ENCODE data around the gene MAP2K2. TPM values are rescaled to one million over a fixed set of nuclear protein-coding genes. Genes with fewer than 3 reads are reported as not detected.

Gene MAP2K2
- total and polyA plus RNA-seq, 2 donors (not counting 3 experiments of a cell fraction or from before 2014, with no cell fraction given), result 126 to 171 TPM

- no peak overlapping the region for H3K4me3 ChIP-seq (replicated peaks in 1 of 3; ENCODE audit: insufficient read depth in 1 of 3, low read depth in 1 of 3, low read length in 3 of 3)
- H3K4me1 ChIP-seq (ENCODE audit: control insufficient read depth, extremely low read depth, insufficient read depth, low read length), result no peaks in the 10 kb centered on the region
- H3K9me3 ChIP-seq (replicated peaks; ENCODE audit: control insufficient read depth, insufficient read depth, low read length), result no peaks in the 10 kb centered on the region
- ChIA-PET CTCF (no interaction called here), POLR2A (no interaction called here)
- H3K4me2 ChIP-seq (ENCODE audit: insufficient read depth, low read length), result no peak overlapping the region
- H3K27me3 ChIP-seq (ENCODE audit: control insufficient read depth in 2 of 2, insufficient read depth in 2 of 2, low read length in 2 of 2), result no peaks in the 10 kb centered on the region
- no peaks in the 10 kb centered on the region for H3K79me2 ChIP-seq (ENCODE audit: control insufficient read depth, insufficient read depth, low read length)
- BruUV-seq (replicated peaks), result no TSS peak
- TF ChIP-seq MAX (IDR thresholded peaks at IDR 0.05; ENCODE audit: insufficient read depth, insufficient read length) (no peak), POLR2A (IDR thresholded peaks at IDR 0.05; ENCODE audit: low read depth, low read length) (no peak), GATA2 (IDR thresholded peaks at IDR 0.05; ENCODE audit: insufficient read depth, insufficient read length, low read depth, low read length) (no peak), CTCF (IDR thresholded peaks at IDR 0.05; ENCODE audit: extremely low read depth in 1 of 2, insufficient read depth in 1 of 2, low read depth in 1 of 2, low read length in 2 of 2) (no peak), EZH2 (IDR thresholded peaks at IDR 0.05; ENCODE audit: borderline replicate concordance, low read depth, low read length, severe bottlenecking) (no peak), MYC (IDR thresholded peaks at IDR 0.05; ENCODE audit: low read depth, low read length) (no peak), POLR2AphosphoS5 (IDR thresholded peaks at IDR 0.05; ENCODE audit: insufficient read depth, low read depth, low read length) (no peak), JUN (IDR thresholded peaks at IDR 0.05; ENCODE audit: borderline replicate concordance, insufficient read depth, insufficient read length, low read depth) (no peak), FOS (IDR thresholded peaks at IDR 0.05; ENCODE audit: borderline replicate concordance, insufficient read depth, low read length) (no peak)
- H4K20me1 ChIP-seq (replicated peaks; ENCODE audit: control insufficient read depth, extremely low read depth, insufficient read depth, low read length), result no peaks in the 10 kb centered on the region
- intact Hi-C loops (cut with micrococcal nuclease) (no loop called here), dilution Hi-C loops (cut with MboI; ENCODE audit: extremely low pct_ligation_motif_present, low sequenced_read_pairs) (no loop called here)
- H3K9me1 ChIP-seq (replicated peaks; ENCODE audit: control insufficient read depth, extremely low read depth, insufficient read depth, low read length), result no peaks in the 10 kb centered on the region
- H3K27ac ChIP-seq (ENCODE audit: insufficient read depth, low read depth, low read length), result no peak overlapping the region
- no peak overlapping the region for H2AFZ ChIP-seq (ENCODE audit: low read depth, low read length)
- peaks cover 11 to 53% of the 10 kb centered on the region in 2 experiments for H3K36me3 ChIP-seq (ENCODE audit: control insufficient read depth in 2 of 2, extremely low read depth in 1 of 2, insufficient read depth in 2 of 2, low read length in 2 of 2)
- no peak for FAIRE-seq
- no peak for DNase-seq (ENCODE audit: low read depth, low spot score)
- H3K9ac ChIP-seq (replicated peaks; ENCODE audit: extremely low read depth, insufficient read depth, low read length), result no peak overlapping the region
Measured at GRCh38 chr19:4103080-4103433, 20.9 kb downstream of the MAP2K2 start.

Measured in endothelial cell of umbilical vein (primary cell).